Hematopoietic multipotent progenitor cell treated with erythropoietin and hydrocortisone succinate and interleukin-3 and kit ligand, for 8 days (in vitro differentiated cells): ENCODE results near the gene MYLK2.

Source experiments
- DNase-seq: peaks from one replicate; pipeline ENCODE4 v3.0.0-alpha.2; 2015

Gene MYLK2

GRCh38 chr20:31836853-31837608 is 17.9 kb downstream of the MYLK2 start:
- DNase-seq = no peak

- no peak for DNase-seq
Observed at GRCh38 chr20:31837896-31838397, 18.8 kb downstream of the MYLK2 start.

GRCh38 chr20:31838646-31839292 is 19.6 kb downstream of the MYLK2 start:
- DNase-seq = no peak

- DNase-seq = no peak
Observed at GRCh38 chr20:31839782-31840487, 20.8 kb downstream of the MYLK2 start.

- DNase-seq = no peak
Observed at GRCh38 chr20:31840906-31841816, 22.0 kb downstream of the MYLK2 start.

- DNase-seq = no peak
Observed at GRCh38 chr20:31841928-31842327, 22.8 kb downstream of the MYLK2 start.

GRCh38 chr20:31842471-31843157 is 23.5 kb downstream of the MYLK2 start:
- DNase-seq = no peak

GRCh38 chr20:31843288-31843687 is 24.1 kb downstream of the MYLK2 start:
- DNase-seq = no peak

- DNase-seq = no peak
Observed at GRCh38 chr20:31843881-31844280, 24.7 kb downstream of the MYLK2 start.

GRCh38 chr20:31844737-31845299 is 25.7 kb downstream of the MYLK2 start:
- no peak for DNase-seq

- no peak for DNase-seq
Observed at GRCh38 chr20:31845300-31845863, 26.2 kb downstream of the MYLK2 start, which contains the start of gene FOXS1. Gene FOXS1, minus strand, starts transcription at chr20:31845604. Its CDS starts 62 bp downstream, at chr20:31845542.

- no peak for DNase-seq
Observed at GRCh38 chr20:31846793-31847138, 27.6 kb downstream of the MYLK2 start.

GRCh38 chr20:31848088-31848999 is 29.2 kb downstream of the MYLK2 start:
- no peak for DNase-seq

- DNase-seq = no peak
Observed at GRCh38 chr20:31849306-31849930, 30.3 kb downstream of the MYLK2 start.

GRCh38 chr20:31851240-31851955 is 32.2 kb downstream of the MYLK2 start:
- no peak for DNase-seq

- DNase-seq = no peak
Observed at GRCh38 chr20:31853481-31853880, 34.3 kb downstream of the MYLK2 start.

GRCh38 chr20:31856516-31856915 is 37.4 kb downstream of the MYLK2 start:
- no peak for DNase-seq

- DNase-seq = no peak
Observed at GRCh38 chr20:31857861-31858759, 39.0 kb downstream of the MYLK2 start.
